ENCODE measurements around the gene PLK5. TPM values are rescaled to one million over a fixed set of nuclear protein-coding genes. Genes with fewer than 3 reads are reported as not detected.
"Not testable (repeated sequence)": the region's sequence is repeated elsewhere in the genome, so short reads cannot be mapped to it uniquely, and the experiment has no call there.

PLK5 gene
- not detected for total RNA-seq

GRCh38 chr19:1523412-1524286, at the start of gene PLK5:
PLK5 (plus strand) TSS chr19:1524077; CDS start chr19:1526997, 2,920 bp downstream.
- Mint-ChIP-seq H3K27ac (no peak within 1 kb of the TSS), H3K9me3 (no peaks in the 10 kb centered on the region), H3K36me3 (peaks cover 0 to 7% of the 10 kb centered on the region in 2 donors)
- DNase-seq (ENCODE audit: low spot score in 2 of 2): no peak
- ATAC-seq: no peak

GRCh38 chr19:1474765-1475351, 49.0 kb upstream of the PLK5 start:
- Mint-ChIP-seq H3K36me3 (peaks cover 6% of the 10 kb centered on the region in 2 donors), H3K9me3 (no peaks in the 10 kb centered on the region), H3K27ac (no peak overlapping the region)
- ATAC-seq (no peak), DNase-seq (ENCODE audit: low spot score in 2 of 2) (no peak)

- no peak overlapping the region for H3K27ac Mint-ChIP-seq
- DNase-seq (ENCODE audit: low spot score in 2 of 2) (no peak), ATAC-seq (no peak)
- H3K36me3 Mint-ChIP-seq: peaks cover 6% of the 10 kb centered on the region in 2 donors
- no peaks in the 10 kb centered on the region for H3K9me3 Mint-ChIP-seq
These were observed 48.0 kb upstream of the PLK5 start for GRCh38 chr19:1475751-1476437.

- not testable (repeated sequence) for H3K9me3 Mint-ChIP-seq; DNase-seq (ENCODE audit: low spot score in 2 of 2); ATAC-seq; H3K36me3 Mint-ChIP-seq
- peak overlapping the region in 1 of 2 donors; percentile 62 for H3K27ac Mint-ChIP-seq
These were observed 46.8 kb upstream of the PLK5 start for GRCh38 chr19:1477056-1477455.

GRCh38 chr19:1478934-1479707, 44.8 kb upstream of the PLK5 start, which contains the start of gene C19orf25:
C19orf25 (minus strand) TSS chr19:1479215; CDS start chr19:1478903, 312 bp downstream.
- peaks cover 6% of the 10 kb centered on the region in 2 donors for H3K36me3 Mint-ChIP-seq
- ATAC-seq: peak; percentile 98 to 99
- peak; percentile 92 to 94 for DNase-seq (ENCODE audit: low spot score in 2 of 2)
- no peaks in the 10 kb centered on the region for H3K9me3 Mint-ChIP-seq
- peak within 1 kb of the TSS; percentile 86 to 96 for H3K27ac Mint-ChIP-seq

- DNase-seq (ENCODE audit: low spot score in 2 of 2): no peak
- H3K27ac Mint-ChIP-seq: no peak overlapping the region
- peaks cover 6% of the 10 kb centered on the region in 2 donors for H3K36me3 Mint-ChIP-seq
- no peaks in the 10 kb centered on the region for H3K9me3 Mint-ChIP-seq
- ATAC-seq: no peak
These were observed 42.5 kb upstream of the PLK5 start for GRCh38 chr19:1481224-1481892.

GRCh38 chr19:1481893-1482360, 42.0 kb upstream of the PLK5 start:
- no peak for DNase-seq (ENCODE audit: low spot score in 2 of 2)
- no peak for ATAC-seq
- no peak overlapping the region for H3K27ac Mint-ChIP-seq
- no peaks in the 10 kb centered on the region for H3K9me3 Mint-ChIP-seq
- H3K36me3 Mint-ChIP-seq: peaks cover 6% of the 10 kb centered on the region in 2 donors

- DNase-seq (ENCODE audit: low spot score in 2 of 2): no peak
- no peak overlapping the region for H3K27ac Mint-ChIP-seq
- H3K36me3 Mint-ChIP-seq: peaks cover 6% of the 10 kb centered on the region in 2 donors
- ATAC-seq: no peak
- H3K9me3 Mint-ChIP-seq: no peaks in the 10 kb centered on the region
These were observed 41.3 kb upstream of the PLK5 start for GRCh38 chr19:1482361-1483130.

GRCh38 chr19:1483131-1483978, 40.5 kb upstream of the PLK5 start:
- no peak overlapping the region for H3K27ac Mint-ChIP-seq
- H3K9me3 Mint-ChIP-seq: no peaks in the 10 kb centered on the region
- no peak for DNase-seq (ENCODE audit: low spot score in 2 of 2)
- no peak for ATAC-seq
- H3K36me3 Mint-ChIP-seq: peaks cover 6% of the 10 kb centered on the region in 2 donors

GRCh38 chr19:1483979-1484428, 39.9 kb upstream of the PLK5 start:
- peaks cover 3% of the 10 kb centered on the region in 2 donors for H3K36me3 Mint-ChIP-seq
- no peak overlapping the region for H3K27ac Mint-ChIP-seq
- ATAC-seq (no peak), DNase-seq (ENCODE audit: low spot score in 2 of 2) (no peak)
- H3K9me3 Mint-ChIP-seq: no peaks in the 10 kb centered on the region

GRCh38 chr19:1486720-1487575, 36.9 kb upstream of the PLK5 start:
- no peaks in the 10 kb centered on the region for H3K36me3 Mint-ChIP-seq
- H3K9me3 Mint-ChIP-seq: no peaks in the 10 kb centered on the region
- no peak for DNase-seq (ENCODE audit: low spot score in 2 of 2)
- no peak for ATAC-seq
- H3K27ac Mint-ChIP-seq: no peak overlapping the region

GRCh38 chr19:1487576-1488281, 36.1 kb upstream of the PLK5 start:
- H3K27ac Mint-ChIP-seq: no peak overlapping the region
- H3K9me3 Mint-ChIP-seq: no peaks in the 10 kb centered on the region

GRCh38 chr19:1488282-1488601, 35.6 kb upstream of the PLK5 start:
- ATAC-seq (no peak), DNase-seq (ENCODE audit: low spot score in 2 of 2) (no peak)
- Mint-ChIP-seq H3K36me3 (no peaks in the 10 kb centered on the region), H3K27ac (no peak overlapping the region), H3K9me3 (no peaks in the 10 kb centered on the region)

More at GRCh38 chr19:1487576-1488281, 36.1 kb upstream of the PLK5 start:
- no peak for ATAC-seq
- H3K36me3 Mint-ChIP-seq: no peaks in the 10 kb centered on the region
- no peak for DNase-seq (ENCODE audit: low spot score in 2 of 2)
